Stimulated activated CD8-positive, alpha-beta memory T cell treated with anti-CD3 and anti-CD28 coated beads, Interleukin-15, amount 100 ng/mL, for 24 hours (primary cell): ENCODE results near the gene SPTLC1.
"Not testable (repeated sequence)": the region's sequence is repeated elsewhere in the genome, so short reads cannot be mapped to it uniquely, and the experiment has no call there.

Experiments
- DNase-seq: peaks from one replicate; pipeline ENCODE4 v3.0.0-alpha.2; 2020; ENCODE audit warnings: low read depth

The SPTLC1 gene

DNA sequence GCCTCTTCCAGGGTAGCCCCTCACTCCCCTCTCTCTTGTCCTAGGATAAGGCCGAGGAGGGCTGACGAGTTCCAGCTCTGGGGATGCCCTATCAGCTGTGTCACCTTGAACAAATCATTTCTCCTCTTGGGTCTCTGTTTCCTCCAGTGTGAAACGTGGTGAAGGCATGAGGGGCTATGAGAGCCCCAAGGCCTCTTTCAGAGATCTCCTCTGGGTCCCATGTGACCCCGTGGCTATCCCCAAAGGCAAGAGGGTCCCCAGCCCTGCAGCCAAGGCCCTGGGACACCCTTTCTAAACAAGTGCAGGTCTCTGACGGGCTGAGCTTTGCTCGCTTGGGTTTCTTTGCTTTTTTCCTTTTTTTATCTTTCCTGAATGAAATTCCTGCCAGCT, 25.5 kb upstream of the SPTLC1 start:
- no peak for DNase-seq

DNA sequence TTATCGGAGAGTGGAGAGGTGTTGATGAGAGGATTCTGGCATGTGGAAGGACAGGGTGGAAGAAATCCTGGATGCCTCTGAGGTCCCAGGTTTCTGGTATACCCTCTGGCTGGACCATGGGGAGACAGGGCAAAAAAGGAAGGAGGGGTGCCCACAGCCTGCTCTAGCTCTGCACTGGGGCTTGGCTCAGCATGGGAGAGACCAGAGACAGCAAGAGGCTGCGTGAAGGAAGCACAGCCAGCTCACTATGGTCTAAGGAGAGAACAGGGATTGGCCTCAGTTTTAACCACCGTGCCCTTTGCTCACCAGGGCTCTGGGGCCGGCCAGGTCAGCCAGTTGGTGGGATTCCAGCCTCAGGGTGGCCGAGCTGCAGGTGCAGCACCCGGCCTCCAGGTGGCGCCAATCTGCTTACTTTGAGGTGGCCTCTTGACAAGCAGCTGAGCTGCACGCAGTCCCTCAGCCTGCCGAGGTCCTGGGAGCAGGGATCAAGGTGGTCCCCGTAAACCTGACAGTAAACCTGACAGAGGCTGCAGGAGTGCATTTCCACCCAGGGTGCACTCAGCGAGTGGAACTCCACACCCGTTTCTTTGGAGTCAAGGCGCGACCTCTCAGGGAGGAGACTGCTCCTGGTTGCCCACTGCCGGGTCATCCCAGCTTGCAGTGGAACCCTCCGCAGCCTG, 25.0 kb upstream of the SPTLC1 start:
- DNase-seq = peak; percentile 53

DNA sequence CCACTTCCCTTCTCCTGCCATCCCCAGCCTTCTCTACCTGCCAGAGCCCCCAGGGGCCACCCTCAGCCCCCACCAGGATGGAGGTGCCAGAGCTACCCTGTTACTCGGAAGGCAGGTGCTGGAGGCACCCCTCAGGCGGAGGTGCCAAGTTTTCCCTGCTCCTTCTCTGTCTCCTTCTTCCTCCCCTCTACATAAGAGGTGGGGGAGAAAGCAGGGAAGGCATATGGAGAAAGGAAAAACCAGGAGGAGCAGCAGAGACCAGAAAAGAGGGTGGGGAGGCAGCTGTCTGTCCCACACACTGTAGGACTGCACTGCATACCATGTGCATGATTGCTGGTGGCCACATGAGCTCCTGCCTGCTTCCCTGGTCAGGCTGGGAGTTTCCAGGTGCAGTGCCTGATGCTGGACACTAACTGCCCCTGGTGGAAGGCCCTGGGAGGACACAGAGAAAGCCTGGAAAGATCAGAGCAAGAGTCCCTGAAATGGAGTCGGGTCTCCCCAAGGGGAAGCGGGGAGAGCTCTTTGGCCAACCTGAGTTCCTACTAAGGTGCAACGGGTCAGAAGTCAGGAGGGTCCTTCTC, 23.8 kb upstream of the SPTLC1 start:
- not testable (repeated sequence) for DNase-seq

DNA sequence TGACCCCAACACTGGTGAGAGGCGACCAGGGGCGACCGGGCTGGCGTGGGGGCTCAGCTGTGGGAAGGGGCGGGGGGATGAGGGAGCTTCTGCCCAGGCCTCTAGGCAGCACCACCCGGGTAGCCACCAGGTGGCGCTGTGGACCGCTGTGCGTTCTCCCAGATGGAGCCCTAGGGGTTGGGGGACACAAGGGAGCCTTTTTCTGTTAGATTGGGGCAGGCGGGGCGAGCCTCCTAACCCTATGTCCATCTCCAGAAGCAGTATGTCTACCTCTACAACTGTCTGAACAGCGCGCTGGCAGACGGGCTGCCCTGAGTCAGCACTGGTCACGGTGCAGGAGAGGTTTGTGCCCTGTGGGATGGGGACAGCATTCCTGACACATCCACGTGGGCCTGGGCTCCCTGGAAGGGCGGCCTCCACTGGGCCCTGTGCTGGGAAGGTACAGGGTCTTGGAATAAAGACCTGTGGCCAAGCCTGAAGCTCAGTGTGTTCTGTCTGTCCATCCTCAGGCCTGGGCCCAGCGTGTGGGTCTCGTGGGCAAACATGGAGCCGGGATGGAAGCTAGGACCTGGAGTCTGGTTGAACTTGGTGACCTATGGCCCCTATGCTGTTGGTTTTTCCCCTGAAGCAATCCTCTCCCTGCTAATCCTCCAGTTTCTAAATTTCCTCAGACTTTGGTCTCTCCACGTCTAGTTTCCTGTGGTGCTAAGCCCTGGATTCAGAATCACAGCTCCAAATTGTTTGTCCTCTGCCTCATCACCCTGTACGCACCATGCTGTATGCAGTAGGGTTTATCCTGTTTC, 23.1 kb upstream of the SPTLC1 start:
- DNase-seq = peak; percentile 70

DNA sequence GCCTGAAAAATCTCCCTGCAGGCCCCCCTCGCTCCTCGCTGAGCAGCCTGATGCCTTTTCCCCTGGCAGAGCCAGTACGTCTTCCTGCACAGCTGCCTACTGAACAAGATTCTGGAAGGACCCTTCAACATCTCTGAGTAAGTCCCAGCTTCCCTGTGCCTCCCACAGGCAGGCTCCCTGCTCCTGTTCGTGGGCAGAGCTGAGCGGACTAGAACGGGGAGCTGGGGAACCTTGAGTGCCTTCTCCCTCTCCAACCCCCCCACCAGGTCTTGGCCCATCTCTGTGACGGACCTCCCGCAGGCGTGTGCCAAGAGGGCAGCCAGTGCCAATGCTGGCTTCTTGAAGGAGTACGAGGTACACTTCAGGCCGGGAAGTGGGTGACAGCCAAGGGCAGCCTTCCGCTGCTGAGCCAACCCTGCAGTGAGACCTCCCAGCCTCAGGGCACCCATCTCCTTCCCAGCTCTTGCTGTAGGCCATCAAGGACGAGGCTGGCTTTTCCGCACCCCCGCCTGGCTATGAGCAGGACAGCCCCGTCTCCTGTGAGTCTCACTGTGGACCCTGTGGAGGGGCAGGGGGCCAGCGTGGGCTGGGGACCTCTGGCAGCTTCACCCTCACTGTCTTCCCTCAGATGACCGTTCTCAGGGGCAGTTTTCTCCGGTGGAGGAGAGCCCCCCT, 21.1 kb upstream of the SPTLC1 start:
- no peak for DNase-seq

DNA sequence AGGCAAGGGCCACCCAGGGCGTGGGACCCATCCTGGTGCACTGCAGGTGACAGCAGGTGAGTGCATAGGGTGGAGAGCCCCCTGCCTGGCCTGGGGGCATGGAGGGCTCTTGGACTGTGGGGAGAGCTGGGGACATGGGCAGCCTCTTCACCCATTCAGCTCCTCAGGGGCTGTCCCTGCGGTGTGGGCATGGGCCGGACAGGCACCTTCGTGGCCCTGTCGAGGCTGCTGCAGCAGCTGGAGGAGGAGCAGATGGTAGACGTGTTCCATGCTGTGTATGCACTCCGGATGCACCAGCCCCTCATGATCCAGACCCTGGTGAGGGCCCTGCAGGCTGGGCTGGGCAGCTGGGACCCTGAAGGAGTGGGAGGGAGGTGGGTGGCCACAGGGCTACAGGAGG, 20.4 kb upstream of the SPTLC1 start:
- no peak for DNase-seq

DNA sequence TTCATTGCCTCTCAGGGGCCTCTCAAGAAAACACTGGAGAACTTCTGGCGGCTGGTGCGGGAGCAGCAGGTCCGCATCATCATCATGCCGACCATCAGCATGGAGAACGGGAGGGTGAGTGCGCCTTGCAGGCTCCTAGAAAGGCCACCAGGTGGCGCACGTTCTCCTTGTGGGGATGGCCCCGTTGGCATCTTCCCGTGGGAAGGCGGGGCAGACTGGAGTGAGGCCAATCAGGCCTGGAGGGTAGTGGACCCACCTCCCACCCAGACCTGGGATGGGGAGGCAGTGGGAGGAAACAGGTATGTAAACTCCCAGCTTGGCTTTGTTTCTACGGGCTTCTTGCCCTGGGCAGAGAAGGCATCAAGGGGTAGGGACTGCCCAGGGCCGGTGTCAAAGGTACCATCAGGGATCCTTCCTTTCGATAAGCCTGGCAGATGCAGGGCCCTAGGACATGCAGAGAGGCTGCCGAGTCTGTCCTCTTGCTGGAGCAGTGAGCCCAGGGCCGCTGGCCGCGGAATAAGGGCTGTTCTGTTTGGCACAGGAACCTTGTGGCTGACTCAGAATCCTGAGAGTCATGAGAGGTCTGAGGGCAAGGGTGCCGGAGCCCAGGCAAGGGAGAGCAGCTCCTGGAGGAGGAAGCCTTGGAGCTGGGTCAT, 18.9 kb upstream of the SPTLC1 start:
- peak; percentile 62 for DNase-seq

DNA sequence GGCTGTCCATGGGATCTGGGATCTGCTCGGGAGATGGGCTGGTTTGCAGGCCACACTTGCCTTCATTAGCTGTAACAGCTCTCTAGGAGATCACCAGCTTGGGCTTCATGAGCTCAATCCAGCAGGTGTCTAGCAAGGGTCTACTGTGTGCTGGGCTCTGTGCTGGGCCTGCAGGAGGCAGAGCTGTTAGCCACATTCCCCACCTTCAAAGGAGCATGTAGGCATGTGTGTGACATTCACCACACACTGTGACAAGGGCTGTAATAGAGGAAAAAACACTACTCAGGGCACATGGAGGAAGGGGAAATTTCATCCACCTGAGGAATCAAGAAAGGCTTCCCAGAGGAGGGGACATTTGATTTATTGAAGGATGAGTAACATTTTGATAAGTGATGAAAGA, 17.7 kb upstream of the SPTLC1 start:
- not testable (repeated sequence) for DNase-seq

DNA sequence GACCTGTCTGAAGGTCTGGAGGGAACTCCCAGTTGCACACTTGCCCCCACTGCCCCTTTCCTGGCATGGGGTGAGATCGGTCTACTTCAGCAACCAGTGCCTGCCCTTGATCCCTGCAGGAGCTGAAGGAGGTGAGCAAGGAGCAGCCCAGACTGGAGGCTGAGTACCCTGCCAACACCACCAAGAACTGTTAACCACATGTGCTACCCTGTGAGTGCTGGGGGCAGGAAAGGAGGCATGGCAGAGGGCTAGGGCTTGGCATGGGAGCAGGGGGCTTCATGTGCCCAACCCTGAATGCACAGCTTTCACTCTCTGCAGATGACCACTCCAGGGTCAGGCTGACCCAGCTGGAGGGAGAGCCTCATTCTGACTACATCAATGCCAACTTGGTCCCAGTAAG, 17.3 kb upstream of the SPTLC1 start:
- DNase-seq = no peak

DNA sequence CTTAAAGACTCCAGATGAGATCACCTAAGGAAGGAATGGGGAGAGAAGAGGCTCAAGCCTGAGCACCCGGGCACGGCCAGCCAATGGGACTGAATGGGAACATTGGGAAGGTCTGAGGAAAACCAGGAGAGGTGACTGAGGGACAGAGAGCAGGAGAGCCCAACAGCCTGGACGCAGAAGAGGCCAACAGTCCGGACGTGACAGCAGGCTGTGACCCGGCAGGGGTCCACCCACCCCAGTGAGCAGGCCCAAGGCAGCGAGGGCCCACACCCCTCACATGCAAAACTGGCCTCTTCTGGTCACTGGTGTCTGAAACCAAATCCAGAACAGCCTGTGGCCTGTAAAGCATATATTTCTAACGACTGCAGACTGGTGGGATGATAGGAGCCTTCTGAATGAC, 7.6 kb upstream of the SPTLC1 start:
- DNase-seq = no peak

DNA sequence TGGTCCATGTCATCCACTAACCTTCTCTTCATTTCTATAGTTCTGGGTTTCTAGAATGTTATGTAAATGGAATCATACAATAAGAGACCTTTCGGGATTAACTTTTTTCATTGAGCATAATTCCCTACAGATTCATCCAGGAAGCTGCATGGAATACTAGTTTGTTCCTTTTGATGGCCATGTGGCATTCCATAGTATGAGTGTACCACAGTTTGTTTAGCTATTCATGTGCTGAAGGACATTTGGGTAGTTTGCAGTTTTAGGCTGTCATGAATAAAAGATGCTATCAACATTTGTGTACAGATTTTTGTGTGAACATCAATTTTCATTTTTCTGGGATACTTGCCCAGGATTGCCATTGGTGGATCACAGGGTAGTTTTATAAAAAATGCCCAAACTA, 6.8 kb upstream of the SPTLC1 start:
- DNase-seq = no peak

DNA sequence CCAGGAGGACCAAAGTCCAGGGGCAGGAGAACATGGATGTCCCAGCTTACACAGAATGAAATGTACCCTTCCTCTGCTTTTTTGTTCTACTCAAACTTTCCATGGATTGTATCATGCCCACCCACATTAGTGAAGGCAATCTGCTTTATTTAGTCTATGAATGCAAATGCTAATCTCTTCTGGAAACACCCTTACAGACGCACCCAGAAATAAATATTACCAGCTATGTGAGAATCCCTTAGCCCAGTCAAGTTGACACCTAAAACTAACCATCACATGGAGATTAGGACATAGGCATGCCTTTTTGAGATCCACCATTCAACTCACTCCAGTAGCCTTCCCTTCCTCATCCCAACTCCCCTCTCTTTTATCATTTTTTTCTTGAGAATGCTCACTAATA, 6.1 kb upstream of the SPTLC1 start:
- DNase-seq = no peak

DNA sequence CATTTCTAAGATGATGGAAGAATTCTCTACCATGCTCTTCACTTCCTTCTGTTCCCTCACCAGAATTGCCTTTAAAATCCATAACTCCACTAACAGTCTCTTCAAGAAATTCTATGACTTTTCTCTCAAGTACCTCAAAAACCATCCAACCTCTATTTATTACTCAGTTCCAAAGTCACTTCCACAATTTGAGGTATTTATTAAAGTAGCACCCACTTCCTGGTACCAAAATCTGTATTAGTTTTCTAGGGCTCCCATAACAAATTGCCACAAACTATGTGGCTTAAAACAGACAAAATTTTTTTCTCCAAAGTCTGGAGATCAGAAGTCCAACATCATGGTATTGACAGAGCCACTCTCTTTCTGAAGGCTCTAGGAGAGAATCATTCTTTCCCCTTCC, 4.9 kb upstream of the SPTLC1 start:
- DNase-seq = no peak

DNA sequence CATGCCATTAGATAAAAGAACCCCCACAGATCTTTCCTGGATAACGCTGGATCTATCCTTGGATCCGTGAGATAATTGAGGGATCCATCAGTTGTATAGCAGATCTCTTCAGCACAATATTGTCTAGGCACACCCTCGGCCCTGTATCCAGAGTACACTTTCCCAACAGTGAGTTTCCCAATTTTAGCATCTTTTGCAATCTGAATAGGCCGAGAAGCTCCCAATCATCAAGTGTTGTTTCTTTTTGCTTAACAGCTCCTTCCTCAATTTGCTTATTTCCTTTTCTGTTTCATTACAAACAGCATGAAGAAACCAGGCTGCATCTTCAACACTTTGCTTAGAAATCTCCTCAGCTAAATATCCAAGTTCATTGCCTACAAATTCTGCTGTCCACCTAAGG, 4.4 kb upstream of the SPTLC1 start:
- DNase-seq = no peak

DNA sequence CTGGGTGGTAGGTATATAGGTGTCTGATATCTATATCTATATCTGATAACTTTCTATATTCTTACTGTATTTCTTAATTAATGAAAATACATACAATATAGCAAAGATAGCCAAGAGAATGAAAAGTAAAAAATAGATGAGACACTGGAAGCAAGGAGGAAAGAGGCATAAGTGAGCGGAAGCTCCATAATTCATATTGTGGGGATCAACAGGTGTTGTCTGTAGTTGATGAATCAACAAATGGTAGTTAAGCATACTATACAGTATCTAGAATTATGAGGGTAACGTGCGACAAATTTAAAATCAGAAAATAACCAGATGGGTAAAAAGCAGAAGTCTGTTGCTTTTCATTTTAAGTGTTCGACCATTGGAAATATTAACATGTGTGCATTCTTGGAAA, 7.1 kb downstream of the SPTLC1 start:
- DNase-seq = no peak

DNA sequence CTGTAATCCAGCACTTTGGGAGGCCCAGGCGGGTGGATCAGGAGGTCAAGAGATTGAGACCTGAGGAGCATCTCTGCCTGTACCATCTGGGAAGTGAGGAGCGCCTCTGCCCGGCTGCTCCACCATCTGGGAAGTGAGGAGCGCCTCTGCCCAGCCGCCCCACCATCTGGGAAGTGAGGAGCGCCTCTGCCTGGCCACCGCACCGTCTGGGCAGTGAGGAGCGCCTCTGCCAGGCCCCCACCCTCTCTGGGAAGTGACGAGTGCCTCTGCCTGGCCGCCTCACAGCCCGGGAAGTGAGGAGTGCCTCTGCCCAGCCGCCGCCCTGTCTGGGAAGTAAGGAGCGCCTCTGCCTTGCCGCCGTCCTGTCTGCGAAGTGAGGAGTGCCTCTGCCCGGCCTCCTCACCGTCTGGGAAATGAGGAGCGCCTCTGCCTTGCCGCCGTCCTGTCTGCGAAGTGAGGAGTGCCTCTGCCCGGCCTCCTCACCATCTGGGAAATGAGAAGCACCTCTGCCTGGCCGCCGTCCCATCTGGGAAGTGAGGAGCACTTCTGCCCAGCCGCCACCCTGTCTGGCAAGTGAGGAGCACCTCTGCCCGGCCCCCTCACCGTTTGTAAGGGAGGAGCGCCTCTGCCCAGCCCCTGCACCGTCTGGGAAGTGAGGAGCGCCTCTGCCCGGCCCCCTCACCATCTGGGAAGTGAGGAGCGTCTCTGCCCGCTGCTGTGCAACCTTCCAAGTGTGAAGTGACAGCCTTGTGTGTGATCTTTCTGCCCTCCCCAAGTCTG, 9.6 kb downstream of the SPTLC1 start:
- not testable (repeated sequence) for DNase-seq

DNA sequence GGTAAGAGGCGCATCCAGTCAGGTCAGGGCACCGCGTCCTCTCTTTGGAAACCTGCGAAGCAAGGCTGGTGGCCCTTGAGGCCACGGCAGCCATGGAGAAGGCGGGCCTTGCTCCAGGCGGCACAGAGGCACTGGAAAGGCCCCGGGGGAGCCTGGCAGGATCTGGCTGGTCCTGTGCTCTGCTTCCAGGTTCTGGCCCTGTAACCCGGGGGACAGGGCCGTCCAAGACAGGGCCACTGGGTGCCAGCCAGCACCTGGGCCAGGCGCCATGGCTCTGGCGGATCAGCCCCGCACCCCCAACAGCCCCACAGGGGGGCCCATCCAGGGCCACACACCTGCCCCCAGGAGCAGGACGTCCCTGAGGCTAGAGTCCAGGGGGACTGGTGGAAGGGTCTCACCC, 11.6 kb downstream of the SPTLC1 start:
- not testable (repeated sequence) for DNase-seq

DNA sequence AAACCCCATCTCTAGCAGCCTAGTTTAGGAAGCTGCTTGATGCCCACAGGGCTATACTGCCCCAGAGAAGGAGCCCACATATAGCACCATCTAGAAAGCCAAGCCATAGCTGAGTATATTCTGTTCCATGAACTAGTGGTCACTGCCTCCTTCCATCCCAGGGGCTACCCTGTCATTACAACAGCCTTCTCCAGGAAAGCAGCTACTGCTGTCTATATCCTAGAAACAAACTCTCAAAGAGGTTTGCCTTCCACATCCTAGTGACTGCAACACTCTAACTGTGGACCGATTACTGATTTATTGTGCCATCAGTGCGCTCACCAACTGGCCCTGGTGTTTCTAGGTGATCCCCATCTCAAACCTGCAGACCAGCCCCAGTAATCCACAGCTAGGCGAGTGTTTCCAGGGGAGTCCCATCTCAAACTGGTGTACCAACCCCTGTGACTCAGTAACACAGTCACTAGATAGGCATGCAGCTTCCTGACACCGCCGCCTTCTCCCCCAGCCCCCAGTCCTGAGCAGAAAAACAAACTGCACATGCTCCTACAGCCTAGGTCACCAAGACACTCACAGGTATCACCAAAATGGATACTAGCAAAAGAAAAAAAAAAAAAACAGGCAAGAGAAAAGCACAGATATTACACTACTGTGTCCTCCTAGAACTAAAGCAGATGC, 14.8 kb downstream of the SPTLC1 start:
- no peak for DNase-seq

DNA sequence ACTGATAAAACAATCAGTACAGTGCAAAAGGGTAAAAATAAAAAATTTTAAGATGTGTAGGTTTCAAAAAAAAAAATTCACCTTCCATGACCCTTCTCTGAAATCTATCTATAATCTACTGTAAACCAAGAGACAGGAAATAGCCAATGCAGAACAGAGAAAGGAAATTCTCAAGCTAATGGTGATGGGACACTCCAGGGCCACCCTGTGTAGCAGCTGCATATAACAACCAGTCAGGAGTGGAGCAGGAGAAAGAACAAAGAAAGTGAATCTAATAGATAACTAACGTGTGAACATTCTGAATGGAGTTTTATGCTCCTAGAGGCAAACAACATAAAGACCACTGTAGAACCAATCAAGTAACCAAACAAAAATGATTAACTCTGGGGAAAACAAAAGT, 16.6 kb downstream of the SPTLC1 start:
- no peak for DNase-seq

DNA sequence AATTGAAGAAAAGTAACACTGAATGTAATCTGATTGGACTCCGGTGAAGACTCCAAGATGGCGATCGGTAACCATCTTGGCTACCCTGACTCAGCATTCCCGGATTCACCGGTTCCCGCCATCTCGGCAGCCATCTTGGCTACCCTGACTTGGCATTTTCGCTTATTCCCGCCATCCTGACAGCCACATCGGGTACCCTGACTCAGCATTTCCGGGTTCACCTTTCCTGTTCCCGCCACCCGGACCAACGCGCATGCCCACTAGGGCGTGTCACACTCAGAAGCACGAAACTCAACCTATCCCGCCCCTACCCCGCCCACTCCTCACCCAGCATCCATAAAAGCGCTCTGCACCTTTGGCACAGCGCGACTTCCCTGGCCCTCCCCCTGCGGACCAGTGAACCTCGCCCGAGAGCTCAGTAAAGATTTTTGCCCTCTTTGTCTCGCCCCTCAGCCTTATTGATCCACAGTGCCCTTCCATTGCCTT, 17.2 kb downstream of the SPTLC1 start:
- DNase-seq = no peak

DNA sequence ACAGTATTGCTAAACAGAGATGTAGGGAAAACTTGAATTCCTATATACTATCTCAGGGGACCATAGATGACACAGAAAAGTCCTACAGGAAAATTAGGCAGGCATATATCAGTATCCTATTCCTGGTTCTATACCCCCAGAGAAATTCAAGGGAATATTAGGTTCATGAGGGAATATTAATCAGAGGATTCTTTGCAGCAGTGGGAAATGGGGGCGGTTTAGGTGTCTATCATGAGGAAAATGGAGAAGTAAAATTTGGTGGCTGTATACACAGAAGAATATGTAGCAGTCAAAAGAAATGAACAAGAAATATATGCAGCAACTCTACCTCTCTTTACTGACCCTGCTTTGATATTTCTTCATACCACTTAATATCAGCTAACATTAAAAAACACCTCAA, 20.0 kb downstream of the SPTLC1 start:
- no peak for DNase-seq
